Mesodermal cell (in vitro differentiated cells): ENCODE data around the gene PERM1. TPM values are rescaled to one million over a fixed set of nuclear protein-coding genes. Genes with fewer than 3 reads are reported as not detected.
A peak's percentile ranks its signal among the peaks of the same experiment; 100 is the strongest.
"Not testable (repeated sequence)": the region's sequence is repeated elsewhere in the genome, so short reads cannot be mapped to it uniquely, and the experiment has no call there.

Source experiments
- H3K27ac ChIP-seq: 2 replicates; pipeline ENCODE4 v1.7.0; 2013; ENCODE audit warnings: mild to moderate bottlenecking, low read depth, low read length, moderate library complexity; ENCODE audit not compliant: severe bottlenecking
- H3K36me3 ChIP-seq: 2 replicates; pipeline ENCODE4 v1.7.1; 2013; ENCODE audit warnings: mild to moderate bottlenecking, low read length, moderate library complexity; ENCODE audit not compliant: control insufficient read depth, insufficient read depth
- H3K4me1 ChIP-seq: one replicate; pipeline ENCODE4 v1.7.1; 2013; ENCODE audit warnings: mild to moderate bottlenecking, low read length; ENCODE audit not compliant: insufficient read depth, control insufficient read depth, poor library complexity, severe bottlenecking
- H3K4me3 ChIP-seq: 2 replicates; pipeline ENCODE4 v1.7.0; 2013; ENCODE audit warnings: low read length, control low read depth, mild to moderate bottlenecking; ENCODE audit not compliant: insufficient read depth, poor library complexity, severe bottlenecking; ENCODE audit errors: extremely low read depth
- H3K9me3 ChIP-seq: 2 replicates; pipeline ENCODE4 v1.7.1; 2013; ENCODE audit warnings: mild to moderate bottlenecking, low read length, moderate library complexity; ENCODE audit not compliant: control insufficient read depth
- WGBS, 2 experiments: methylation state at CpG; one replicate each; pipeline ENCODE4 v1.1.5; 2013; ENCODE audit warnings: missing lambda C conversion rate in 2 of 2; ENCODE audit not compliant: insufficient coverage in 2 of 2; 5-methylcytosine and 5-hydroxymethylcytosine counted together
- polyA plus RNA-seq, 2 experiments: library from polyadenylated mRNA; stranded (reverse); fragments of 50-300 nt; gene quantifications; one replicate each; pipeline ENCODE4 v1.2.3, GENCODE V29; 2013

The PERM1 gene
- not detected for polyA plus RNA-seq (2013, experiment 1 of 2)
- not detected for polyA plus RNA-seq (2013, experiment 2 of 2)

GRCh38 chr1:981955-982558, at the start of gene PERM1:
Gene PERM1, minus strand, starts transcription at chr1:982093. Its CDS starts 1,064 bp downstream, at chr1:981029.
- H3K27ac ChIP-seq = no peak within 1 kb of the TSS
- H3K9me3 ChIP-seq = no peaks in the 10 kb centered on the region
- no peak within 1 kb of the TSS for H3K4me3 ChIP-seq
- no peaks in the 10 kb centered on the region for H3K36me3 ChIP-seq
- no peaks in the 10 kb centered on the region for H3K4me1 ChIP-seq
- 78 to 79% methylated on average over 25 to 28 of the region's 28 CpGs for WGBS, 2 experiments

- H3K27ac ChIP-seq = peak overlapping the region; percentile 16
- WGBS, 2 experiments = 57 to 69% methylated on average over 4 to 7 of the region's 7 CpGs
Observed at GRCh38 chr1:1030867-1031658, 49.2 kb upstream of the PERM1 start.

GRCh38 chr1:1027791-1028190, 45.9 kb upstream of the PERM1 start:
- H3K9me3 ChIP-seq = no peaks in the 10 kb centered on the region
- H3K36me3 ChIP-seq = peaks cover 21% of the 10 kb centered on the region
- no peak overlapping the region for H3K4me3 ChIP-seq
- peaks cover 47% of the 10 kb centered on the region for H3K4me1 ChIP-seq
- WGBS, 2 experiments = 86 to 88% methylated on average over 7 to 10 of the region's 17 CpGs
- H3K27ac ChIP-seq = no peak overlapping the region

More at GRCh38 chr1:1030867-1031658, 49.2 kb upstream of the PERM1 start:
- Histone ChIP-seq H3K4me1 (peaks cover 22% of the 10 kb centered on the region), H3K36me3 (peaks cover 25% of the 10 kb centered on the region)
- H3K9me3 ChIP-seq, H3K4me3 ChIP-seq: not testable (repeated sequence)

- peaks cover 50% of the 10 kb centered on the region for H3K4me1 ChIP-seq
- H3K27ac ChIP-seq = no peak overlapping the region
- 83 to 91% methylated on average over 10 of the region's 21 CpGs for WGBS, 2 experiments
- H3K36me3 ChIP-seq = peaks cover 26% of the 10 kb centered on the region
- H3K9me3 ChIP-seq = no peaks in the 10 kb centered on the region
- H3K4me3 ChIP-seq = no peak overlapping the region
Observed at GRCh38 chr1:1026599-1027413, 44.9 kb upstream of the PERM1 start.

GRCh38 chr1:1025730-1026129, 43.8 kb upstream of the PERM1 start:
- no peaks in the 10 kb centered on the region for H3K9me3 ChIP-seq
- H3K36me3 ChIP-seq = peaks cover 26% of the 10 kb centered on the region
- peaks cover 48% of the 10 kb centered on the region for H3K4me1 ChIP-seq
- H3K27ac ChIP-seq = no peak overlapping the region
- H3K4me3 ChIP-seq = no peak overlapping the region
- WGBS, 2 experiments = 93 to 97% methylated on average over 6 to 8 of the region's 10 CpGs

- Histone ChIP-seq H3K4me1 (peaks cover 48% of the 10 kb centered on the region), H3K9me3 (no peaks in the 10 kb centered on the region), H3K27ac (no peak overlapping the region), H3K4me3 (no peak overlapping the region), H3K36me3 (peaks cover 26% of the 10 kb centered on the region)
- WGBS, 2 experiments = 58 to 63% methylated on average over 20 to 22 of the region's 31 CpGs
Observed at GRCh38 chr1:1024771-1025699, 43.1 kb upstream of the PERM1 start.

GRCh38 chr1:1024149-1024770, 42.4 kb upstream of the PERM1 start:
- 77 to 80% methylated on average over 7 to 8 of the region's 9 CpGs for WGBS, 2 experiments
- Histone ChIP-seq H3K4me3 (no peak overlapping the region), H3K9me3 (no peaks in the 10 kb centered on the region), H3K27ac (no peak overlapping the region), H3K36me3 (peaks cover 26% of the 10 kb centered on the region), H3K4me1 (peaks cover 48% of the 10 kb centered on the region)

GRCh38 chr1:1023700-1024099, 41.8 kb upstream of the PERM1 start:
- Histone ChIP-seq H3K36me3 (peaks cover 26% of the 10 kb centered on the region), H3K4me1 (peaks cover 48% of the 10 kb centered on the region), H3K9me3 (no peaks in the 10 kb centered on the region), H3K27ac (no peak overlapping the region), H3K4me3 (no peak overlapping the region)
- 90 to 93% methylated on average over 11 to 12 of the region's 13 CpGs for WGBS, 2 experiments

GRCh38 chr1:1022302-1023009, 40.6 kb upstream of the PERM1 start:
- no peak overlapping the region for H3K4me3 ChIP-seq
- WGBS, 2 experiments = 89 to 93% methylated on average over 19 to 22 of the region's 27 CpGs

More at GRCh38 chr1:1022302-1023009, 40.6 kb upstream of the PERM1 start:
- H3K36me3 ChIP-seq = peaks cover 22% of the 10 kb centered on the region
- peaks cover 48% of the 10 kb centered on the region for H3K4me1 ChIP-seq
- H3K9me3 ChIP-seq = no peaks in the 10 kb centered on the region
- no peak overlapping the region for H3K27ac ChIP-seq
